Measurements from ENCODE around the gene MIPOL1.
A peak's percentile ranks its signal among the peaks of the same experiment; 100 is the strongest.

MIPOL1 gene

DNA sequence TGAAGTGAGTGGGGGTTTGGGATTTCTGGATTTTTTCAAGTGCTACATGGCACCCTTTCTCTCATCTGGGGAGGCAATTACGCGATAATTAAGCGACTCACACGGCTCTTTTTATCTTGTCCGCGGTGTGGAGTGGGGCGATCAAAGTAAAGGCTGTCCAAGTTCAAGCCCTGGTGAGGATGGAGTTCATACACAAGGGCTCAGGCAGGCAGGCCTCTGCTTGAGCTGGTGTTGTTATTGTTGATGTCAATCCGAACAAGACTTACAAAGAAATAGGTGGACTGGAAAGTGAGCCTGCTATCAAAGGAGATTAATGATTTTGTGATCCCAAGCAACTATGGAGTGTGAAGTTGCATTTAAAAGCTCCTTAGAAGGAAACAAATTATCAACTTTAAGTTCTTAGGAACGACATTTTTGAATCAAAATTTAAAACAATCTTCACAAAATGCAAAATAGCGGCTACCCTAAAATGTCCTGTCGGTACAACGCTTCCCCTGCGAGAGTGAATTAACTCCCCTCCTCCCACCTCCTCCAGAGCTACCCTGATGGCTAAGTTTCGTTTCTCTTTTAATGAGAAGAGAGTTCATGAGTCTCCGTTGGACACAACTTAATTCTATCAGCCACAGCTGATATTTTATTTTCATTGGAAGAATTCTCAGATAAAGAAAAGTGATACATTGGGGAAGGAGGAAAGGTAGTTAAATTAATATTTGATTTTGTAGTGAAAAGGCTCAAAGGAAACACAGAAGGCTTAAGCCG, 391.4 kb downstream of the MIPOL1 start:
- DNase-seq = no peak

DNA sequence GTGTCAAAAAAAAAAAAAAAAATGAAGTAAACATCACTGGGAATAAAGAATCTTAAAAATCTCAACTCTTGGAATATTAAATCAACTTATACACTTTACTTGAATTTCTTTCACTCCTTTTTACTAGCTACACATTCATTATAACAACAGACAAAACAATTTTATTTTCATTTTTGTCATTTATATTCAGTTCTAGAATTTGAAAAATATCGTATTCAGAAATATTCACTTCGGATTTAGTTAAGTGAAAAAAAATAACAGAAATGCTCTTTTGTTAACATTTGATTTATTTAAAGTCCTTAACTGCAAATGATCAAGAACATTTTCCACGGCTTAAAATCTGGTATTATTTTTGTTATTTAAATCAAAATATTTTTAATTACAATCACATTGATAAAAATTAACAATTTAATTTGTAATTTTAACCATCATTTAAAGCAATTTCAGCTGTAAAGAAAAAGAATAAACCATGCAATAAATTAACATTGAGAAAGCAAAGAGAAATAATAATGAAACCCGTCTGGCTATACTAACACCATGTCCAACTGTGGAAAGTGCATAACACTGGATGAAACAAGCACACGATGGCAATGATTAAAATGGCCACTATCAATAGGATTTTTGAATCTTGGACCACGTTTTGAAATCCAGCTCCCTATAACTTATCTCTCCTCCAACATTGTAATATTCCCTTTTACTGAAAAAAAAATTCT, 392.1 kb downstream of the MIPOL1 start:
- DNase-seq = no peak

DNA sequence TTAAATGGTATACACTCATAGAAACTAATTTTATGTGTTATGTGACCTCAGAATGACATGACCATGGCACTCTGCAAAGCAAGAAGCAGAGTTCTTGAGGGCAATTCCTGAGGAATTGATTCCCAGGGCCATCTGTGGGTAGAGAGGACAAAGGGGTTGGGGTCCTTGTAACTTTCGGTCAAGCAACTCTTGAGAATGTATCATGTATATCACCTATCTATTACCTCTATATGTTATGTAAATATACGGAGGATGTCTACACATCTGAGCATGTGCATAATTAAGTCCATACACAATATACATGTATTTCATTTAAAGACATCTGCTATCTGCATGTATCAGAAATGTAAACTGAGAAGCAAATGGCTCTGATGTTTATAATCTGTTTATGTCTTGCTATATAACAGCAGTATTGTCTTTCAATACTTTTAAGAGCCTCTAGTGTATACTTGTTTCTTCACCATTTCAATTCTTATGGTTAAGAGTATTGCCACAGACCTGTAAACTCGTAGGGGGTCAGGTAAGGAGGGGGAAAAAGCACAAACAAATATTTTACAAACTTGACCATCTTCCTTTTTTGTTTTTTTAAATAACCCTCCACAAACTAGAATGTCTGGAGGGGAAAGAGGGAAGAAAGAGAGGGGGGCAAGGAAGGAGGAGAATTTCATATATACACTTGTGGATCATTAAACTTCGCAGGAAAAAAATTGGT, 392.8 kb downstream of the MIPOL1 start:
- no peak for DNase-seq

DNA sequence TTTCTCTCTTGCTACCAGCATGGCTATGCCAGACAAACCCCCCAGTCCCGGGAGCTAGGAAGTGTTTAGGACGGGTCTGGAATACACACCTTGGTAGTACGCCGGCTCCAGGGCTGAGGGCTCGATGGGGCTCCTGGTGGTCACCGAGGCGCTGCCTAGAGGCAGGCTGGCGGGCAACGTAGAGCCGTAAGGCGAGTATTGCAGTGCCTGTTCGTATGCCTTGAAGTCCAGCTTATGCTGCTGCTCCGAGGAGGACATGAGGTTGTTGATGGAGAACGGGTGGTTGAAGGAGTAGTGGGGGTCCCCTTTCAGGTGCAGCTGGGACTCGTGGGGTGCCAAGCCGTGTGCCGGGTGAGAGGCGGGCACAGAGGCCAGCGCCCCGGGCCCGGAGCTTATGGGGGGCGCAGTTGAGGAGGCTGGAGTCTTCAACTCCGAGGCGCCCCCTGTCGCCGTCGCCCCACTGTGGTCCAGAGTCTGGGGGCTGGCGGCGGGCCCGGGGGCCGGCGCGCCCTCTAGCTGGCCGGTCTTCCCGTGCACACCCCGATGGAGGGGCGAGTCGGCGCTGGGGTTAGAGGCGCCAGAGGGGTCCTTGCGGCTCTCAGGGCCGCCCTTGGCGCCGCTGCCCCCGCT, 393.7 kb downstream of the MIPOL1 start:
- DNase-seq = no peak

DNA sequence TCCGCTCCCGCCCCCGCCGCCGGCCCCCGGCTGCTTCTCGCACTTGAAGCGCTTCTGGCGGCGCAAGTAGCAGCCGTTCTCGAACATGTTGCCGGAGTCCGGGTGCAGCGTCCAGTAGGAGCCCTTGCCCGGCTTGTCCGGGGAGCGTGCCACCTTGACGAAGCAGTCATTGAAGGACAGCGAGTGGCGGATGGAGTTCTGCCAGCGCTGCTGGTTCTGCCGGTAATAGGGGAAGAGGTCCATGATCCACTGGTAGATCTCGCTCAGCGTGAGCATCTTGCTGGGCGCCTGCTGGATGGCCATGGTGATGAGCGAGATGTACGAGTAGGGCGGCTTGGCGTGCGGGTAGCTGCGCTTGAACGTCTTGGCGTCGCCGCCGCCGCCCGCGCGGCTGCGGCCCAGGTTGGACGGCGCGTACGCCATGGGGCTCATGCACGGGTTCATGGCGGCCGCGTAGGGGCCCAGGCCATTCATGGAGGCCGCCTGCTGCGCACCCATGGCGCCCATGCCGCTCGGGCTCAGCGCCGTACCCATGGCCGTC, 394.3 kb downstream of the MIPOL1 start:
- no peak for DNase-seq

DNA sequence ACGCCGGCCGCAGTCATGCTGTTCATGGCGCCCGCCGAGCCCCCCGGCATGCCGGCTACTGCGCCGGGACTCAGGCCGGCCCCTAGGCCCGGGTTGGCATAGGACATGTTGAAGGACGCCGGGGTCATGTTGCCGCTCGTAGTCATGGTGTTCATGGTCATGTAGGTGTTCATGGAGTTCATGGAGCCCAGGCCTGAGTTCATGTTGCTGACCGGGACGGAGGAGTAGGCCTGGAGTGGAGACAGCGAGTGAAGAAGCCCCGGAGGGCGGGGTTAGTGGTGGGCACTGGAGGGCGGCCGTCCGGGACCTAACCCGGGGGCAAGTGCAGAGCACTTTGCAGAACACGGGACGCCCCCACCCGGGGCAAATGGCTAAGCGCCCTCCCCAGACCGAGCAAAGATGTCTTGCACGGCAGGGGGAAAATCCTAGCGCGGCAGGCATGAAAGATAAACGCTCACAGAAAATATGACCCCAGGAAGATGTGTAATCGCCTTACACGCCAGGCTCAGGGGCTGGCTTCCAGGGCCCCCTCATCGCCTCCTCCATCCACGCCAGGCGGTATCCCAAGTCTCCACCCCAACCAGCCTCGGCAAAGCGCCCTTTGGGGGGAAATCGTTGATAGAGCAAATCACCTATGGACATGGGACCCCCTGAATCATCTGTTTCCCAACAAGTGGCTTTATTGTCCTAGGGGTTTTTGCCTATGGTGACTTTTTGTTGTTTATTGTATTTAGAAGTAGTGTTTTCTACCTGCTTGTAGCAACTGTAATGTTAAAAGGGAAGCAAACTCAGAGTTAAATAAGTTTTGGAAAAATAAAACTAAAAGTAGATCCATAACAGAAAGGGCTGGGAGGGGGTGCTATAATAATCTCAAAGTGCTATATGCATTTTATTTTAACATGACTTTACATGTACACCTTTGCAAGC, 395.0 kb downstream of the MIPOL1 start:
- DNase-seq = no peak

DNA sequence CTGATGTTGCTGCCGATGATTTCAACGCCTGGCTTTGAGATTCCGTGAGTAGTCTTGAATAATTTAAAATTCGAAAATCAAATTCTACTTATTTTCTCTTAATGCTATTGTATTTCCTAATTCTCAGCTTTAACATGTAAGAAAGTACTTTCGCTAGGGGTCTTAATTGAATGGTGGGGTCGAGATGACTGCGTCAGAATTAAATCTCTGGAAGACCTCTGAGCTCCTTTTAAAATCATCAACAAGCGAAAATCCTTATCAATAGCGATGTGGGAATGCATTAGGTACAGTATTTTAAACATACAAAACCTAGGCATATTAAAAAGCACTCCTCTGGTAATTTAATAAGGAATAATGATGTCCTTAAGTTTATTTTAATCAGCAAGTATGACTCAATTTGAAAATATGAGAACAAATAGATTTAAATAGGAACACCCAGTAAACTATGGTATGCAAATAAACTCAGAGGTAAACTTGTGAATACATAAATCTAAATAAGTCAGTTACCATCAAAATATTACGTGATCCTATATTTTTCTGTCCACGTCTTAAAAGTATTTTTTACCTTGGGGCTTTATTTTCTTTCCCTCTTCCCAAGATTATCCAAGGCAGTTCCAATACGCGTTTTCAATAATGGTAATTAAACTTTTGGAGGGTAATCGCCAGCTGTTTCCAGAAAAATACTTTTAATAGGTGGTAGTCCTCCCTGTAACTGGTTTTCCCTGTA, 395.9 kb downstream of the MIPOL1 start:
- DNase-seq = no peak

DNA sequence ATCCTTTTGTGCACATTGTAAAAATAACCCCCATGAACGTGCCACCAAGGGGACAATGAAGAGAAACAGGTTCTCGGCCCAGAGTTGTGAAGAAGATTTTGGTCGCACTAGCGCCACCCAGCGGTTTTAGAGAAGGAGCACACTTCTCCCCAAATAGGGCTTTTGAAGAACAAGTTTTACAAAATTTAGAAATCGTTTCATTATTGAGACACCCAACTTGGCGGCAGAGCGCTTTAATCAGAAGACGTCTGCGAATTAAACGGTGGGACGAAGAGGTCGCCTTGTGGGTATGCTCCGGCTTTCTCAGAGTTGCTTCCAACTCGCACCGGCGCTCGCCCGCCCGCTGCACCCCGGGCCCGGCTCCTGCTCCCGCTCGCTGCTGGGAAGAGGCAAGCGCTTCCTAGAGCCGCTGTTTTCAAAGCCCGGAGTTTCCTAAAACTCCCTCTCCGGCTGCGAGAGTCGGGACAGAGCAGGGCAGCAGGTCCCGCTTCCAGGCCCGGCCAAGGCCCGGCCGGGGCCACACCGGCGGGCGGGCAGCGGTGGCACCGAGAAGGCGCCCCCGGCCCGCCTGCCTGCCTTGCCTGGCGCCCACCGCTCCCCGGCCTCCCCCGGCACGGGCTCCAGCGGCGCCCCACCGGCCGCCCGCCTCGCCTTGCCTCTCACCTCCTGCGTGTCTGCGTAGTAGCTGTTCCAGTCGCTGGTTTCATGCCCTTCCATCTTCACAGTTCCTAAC, 396.7 kb downstream of the MIPOL1 start:
- DNase-seq = peak; percentile 78

DNA sequence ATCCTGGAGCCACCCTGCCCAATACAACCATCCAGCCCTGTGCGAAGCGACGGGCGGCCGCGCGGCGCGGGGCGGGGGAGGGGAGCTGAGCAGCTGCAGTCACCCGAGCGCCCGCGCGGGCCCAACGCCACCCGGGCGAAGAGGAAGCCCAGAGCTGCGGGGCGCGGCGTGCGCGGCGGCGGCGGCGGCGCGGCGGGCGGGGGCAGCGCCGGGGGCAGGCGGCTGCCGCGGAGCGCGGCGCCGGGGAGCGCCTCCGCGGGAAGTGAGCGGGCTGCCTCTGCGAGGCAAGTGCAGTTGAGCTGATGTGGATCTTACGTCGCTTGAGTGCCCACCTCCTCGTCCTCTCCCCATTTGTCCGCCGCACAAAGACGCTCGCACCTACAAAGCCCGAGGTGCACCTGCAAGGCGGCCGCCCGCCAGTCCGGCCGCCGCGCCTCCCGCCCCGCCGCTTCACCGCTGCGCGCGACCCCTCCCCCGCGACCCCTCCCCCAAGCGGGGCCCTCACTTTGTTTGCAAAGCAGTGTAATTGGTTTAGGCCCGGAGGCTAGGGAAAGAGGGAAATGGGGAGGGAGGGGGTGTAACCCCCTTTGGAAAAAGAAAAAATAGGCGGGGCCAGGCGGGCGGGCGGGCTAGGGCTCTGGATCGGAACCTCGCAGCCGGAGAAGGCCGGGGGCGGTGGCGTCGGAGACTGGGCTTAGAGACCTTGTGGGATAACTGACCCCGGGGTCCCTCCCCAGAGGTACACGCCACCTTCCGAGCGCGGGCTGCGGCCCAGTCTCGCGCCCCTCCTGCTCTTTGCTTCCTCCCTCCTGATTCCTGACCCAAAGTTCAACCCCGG, 397.5 kb downstream of the MIPOL1 start, which contains the start of the genes FOXA1 and TTC6:
FOXA1 (minus strand) TSS at position 279 of the 838 bp plus-strand sequence; CDS start at position 2, 277 bp downstream.
TTC6 (plus strand) TSS at position 659 of the 838 bp plus-strand sequence. CDS start 26,436 bp downstream, outside the sequence.
- DNase-seq = peak; percentile 28

DNA sequence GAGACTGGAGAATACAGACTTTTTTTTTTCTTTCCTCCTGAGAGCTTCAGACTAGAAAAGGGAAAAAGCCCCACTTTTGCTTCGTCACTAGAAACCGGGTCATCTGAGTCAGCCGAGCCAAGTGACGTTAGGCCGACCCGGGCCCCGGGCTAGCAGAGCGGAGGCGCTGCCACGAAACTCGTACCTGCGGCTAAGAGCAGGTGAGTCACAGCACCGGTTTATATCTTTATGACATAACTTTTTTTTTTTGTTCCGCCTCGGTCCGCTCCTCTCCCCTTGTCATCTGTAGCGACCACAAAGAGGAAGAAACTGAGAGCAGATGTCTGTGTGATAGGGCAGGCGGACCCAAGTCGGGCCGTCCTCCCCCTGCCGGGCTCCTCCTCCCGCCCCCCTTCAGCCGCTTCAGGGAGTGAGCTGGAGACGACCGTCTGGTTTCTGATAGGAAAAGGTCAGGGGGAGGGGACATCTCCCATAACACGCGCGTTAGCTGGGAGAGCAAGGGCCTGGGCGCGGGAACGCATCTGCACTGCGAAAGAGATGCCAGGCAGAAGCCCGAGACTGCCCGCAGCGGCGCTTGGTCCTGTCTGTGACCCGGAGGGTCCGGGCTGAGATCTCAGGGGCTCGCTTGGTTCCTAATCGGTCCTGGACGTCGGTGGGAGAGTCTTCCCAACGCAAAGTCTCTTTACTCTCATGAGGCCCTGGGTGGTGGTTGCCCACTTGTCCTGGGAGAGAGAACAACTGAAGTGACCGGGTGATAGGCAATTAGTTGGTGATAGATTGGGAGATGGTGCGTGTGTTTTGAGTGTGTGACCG, 398.3 kb downstream of the MIPOL1 start:
- DNase-seq = peak; percentile 16

DNA sequence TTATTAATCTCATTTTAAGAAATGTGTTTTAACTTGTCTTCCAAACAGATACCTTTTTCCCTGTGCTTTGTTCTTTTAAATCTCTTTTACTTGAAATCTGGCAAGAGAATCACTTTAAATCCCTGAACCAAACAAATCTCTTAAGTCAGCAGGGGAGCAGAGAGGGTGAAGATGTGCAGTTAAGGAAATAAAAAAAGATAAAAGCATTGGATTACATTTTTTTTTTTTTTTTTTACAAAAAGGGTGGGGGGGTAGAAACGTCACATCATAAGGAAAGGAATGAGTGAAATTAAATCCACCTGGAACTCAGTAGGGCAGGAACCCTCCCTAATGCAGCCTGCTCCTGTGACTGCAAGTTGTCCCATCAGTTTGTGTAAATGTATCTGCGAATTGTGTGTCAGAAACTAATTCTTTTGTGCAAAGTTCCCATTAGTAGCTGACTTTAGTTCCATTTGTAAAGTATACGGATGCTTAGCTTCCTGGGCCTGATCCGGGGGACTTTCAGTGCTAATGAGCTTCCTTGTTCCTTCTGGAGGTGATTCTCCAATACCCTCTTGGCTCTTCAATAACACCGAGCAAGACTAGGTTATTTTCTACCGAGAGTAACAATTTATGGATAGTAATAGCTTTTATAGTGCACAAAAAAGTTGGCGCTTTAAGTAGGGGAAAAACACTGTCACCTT, 399.2 kb downstream of the MIPOL1 start:
- no peak for DNase-seq

DNA sequence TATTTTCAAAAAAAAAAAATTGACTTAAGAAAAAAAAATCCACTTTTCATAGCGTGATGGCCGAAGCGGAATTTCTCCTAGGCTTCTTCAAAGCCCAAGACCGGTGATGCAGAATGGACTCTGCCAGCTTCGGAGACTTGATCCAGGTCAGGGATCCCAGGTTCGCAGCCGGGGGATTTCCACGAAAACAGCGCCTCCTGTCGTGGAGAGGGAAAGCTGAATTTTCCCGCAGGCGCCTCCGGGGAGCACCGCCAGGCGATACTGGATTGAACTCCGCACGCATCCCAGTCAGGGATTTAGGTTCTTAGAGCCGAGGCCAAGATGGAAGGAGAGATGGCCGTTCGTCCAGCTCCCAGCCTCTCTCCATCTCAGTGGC, 399.8 kb downstream of the MIPOL1 start:
- no peak for DNase-seq

DNA sequence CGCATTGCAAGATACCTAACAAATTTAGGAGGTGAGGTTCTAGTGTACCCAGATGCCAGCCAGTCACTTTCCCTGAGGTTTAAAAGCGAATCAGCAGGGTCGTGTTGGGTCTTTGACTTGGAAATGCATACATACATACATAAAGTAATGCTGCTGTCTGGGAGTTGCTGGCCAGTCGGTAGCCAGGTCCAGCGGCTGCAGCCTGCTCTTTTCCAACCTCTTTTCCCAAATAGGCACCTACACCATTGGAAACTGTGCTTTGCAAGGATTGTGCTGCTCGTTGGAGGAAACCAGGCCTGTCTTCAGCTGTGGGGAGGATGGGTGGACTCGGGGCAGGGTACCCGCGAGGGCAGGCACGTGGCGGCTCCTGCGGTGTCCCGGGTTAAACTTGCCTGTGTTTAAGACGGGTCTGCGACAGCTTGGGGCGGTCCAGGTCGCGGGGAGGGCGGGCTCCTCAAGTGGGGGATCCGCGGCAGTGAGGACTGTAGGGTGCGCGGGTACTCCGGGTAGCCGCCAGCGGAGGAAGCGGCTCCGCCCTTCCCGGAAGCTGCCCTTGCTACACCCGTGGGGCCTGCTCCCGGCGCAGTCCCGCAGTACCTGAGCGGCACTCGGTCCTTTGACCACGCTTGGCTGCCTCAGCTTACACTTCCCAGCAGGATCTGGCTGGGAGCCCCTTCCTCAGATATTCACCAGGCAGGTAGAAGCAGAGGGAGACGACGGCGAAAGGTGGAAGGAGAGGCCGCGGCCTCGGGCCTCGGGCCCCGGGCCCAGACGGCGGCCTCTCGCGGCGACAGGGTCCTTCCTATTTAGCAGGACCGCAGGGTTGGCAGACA, 400.4 kb downstream of the MIPOL1 start:
- no peak for DNase-seq

DNA sequence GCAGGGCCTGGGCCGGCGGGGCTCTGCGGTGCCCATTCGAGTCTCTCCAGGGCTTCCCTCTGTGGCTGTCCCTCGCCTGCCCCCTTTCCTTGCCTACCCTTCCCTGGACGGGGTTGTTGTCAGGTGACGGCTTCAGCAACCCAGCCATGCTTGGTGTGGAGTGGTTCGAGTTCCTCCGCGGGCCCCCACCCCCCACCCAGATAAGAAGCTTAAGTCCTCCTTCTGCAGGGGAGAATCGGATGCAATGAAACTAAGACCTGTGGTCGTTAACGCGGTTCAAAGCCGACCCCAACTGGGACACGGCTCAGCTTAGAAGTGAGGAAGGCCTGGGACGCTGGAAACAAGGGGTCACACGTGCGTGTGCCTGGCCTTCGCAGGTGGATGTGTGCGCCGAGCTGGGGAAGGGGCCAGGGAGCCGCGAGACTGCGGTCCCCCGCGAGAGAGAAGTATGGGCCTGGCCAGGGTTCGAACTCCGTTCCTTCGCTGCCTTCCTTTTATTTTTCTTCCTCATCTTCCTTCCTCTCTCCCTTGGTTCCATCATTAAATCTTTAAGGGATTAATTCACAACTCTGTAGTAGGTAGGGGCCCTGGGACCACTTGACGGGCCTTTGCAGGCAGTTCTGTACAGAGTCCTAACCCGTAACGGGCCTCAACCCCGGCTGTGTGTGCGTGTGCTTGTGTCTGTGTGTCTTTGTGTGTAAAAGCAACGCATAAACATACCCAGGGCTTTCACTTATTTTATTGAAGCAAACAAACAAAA, 401.2 kb downstream of the MIPOL1 start:
- DNase-seq = no peak

DNA sequence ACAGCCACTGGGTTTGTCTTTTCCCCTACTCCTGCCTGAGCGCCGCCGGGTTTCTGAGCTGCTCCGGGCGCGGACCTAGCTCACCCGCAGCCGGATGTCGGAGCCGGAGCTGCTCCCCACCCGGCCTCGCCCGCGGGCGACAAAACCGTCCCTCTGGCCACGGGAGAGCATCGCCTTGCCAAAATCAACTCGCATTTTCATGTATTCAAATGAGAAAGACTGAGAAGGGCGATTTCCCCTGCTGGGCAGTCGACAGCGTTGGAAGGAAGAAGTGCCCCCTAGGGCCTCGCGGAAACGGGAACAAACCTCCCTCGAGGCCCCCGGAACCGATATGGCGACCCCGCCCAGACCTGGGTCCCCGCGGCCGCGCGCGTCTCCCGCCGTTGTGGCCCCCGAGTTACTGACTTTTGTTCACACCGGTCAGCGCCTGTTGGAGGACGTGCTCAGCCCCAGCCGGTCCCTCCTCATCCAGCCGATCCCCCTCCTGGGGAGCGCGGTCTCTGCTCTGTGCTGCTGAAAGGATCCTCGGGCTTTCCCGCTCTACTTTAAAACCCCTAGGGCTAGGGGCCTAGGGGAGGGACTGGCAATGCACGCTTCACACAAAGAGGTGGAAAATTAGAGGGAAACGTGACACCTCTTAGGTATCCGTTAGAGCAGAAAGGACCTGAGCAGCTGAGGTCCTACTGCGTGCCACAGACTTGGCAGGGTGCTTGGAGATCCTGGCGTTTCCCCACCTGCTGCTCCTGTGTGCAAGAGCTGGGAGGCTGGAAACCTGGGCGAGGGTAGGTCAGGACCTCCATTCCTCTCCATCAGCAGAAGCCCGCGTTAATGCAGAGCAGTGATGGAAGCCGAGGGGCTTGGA, 402.0 kb downstream of the MIPOL1 start:
- no peak for DNase-seq
